HG02763 (cell line): Measurements from ENCODE around the gene IL4R.

Experiments used
- ATAC-seq: cut with Tn5 transposase; IDR thresholded peaks from one replicate; pipeline ENCODE4 v1.9.1; 2021; ENCODE audit warnings: mild to moderate bottlenecking, moderate library complexity; ENCODE audit not compliant: unreplicated experiment

IL4R gene

DNA sequence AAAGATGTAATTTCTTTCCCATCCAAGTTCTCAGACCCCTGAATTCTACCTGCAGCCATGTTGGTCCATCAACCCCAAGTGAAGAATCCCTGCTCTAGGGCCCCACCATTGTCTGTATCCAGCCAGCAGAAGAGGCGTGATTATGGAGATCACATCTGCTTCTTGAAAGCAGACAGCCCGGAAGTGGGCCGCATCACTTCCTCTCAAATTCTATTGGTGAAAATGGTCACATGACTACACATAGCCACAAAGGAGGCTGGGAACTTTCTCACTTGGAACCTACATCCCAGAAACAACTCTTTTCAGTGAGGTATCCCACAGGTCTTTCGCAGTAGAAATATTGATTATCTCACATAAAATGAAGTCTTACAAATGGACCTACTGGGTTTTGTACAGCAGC lies 40.1 kb downstream of the IL4R start:
- no peak for ATAC-seq

DNA sequence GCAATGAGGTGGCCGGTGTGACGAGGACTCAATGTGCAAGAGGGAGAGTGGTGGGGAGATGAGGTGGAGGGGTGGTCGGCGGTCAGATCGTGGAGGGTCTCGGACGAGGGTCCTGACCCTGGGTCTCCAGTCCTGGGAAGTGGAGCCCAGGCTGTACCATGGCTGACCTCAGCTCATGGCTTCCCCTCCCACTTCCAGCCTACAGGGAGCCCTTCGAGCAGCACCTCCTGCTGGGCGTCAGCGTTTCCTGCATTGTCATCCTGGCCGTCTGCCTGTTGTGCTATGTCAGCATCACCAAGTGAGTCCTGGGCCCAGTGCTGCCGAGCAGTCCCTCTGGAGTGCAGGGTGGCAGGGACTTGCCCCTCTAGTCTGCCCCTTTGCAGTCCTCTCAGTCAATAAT lies 41.8 kb downstream of the IL4R start:
- ATAC-seq = no peak

DNA sequence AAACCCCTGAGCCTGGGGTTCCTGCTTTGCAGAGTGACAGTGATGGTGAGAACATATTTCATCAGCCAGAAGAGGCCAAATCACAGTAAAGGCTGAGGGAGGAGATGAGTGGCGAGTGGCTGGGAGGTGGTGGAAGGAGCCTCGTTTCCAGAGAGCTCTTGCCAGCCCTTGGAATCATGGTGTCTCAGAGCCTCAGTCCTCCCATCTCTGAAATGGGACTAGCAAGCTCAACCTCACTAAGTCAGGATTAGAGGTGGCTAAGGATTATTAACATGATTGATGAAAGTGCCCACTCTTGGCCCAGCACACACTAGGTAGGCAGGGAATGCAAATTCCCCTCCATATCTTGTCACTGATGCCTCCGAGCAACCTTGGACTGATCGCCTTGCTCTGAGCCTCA lies 43.0 kb downstream of the IL4R start:
- ATAC-seq = no peak

DNA sequence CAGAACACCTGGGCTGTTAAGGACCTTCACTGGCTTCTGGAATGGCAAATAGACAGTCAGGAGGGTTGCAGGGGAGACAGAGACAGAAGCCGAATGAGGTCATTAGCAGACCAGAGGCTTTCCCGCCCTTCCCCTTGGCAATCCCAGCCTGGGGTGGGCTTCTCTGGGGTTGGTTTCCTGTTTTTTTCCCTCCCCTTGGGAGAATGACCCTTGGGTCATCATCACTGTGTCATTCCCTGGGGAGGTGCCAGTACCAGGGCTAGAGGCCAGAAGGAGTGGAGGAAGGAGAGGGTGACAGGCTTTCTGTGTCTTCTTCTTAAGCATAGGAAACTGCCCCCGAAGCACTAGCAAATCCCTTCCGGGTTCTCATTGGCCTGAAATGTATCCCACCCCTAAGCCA lies 45.3 kb downstream of the IL4R start:
- no peak for ATAC-seq

DNA sequence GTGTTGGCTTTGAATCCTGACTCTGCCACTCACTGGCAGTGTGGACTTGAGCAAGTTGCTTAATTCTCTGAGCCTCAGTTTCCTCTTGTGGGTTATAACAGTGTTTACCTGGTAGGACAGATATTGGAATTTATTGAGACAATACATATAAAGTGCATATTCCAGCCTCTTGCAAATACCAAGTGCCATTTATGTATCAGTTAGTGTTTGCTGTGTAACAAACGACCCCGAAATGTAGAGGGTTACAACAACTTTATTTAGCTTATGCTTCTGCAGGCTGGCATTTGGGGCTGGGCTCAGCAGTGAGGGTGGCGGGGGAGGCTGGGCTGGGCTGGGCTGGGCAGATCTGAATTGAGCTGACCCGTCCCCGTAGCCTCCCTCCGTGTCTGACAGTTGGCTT lies 45.8 kb downstream of the IL4R start:
- ATAC-seq = no peak

DNA sequence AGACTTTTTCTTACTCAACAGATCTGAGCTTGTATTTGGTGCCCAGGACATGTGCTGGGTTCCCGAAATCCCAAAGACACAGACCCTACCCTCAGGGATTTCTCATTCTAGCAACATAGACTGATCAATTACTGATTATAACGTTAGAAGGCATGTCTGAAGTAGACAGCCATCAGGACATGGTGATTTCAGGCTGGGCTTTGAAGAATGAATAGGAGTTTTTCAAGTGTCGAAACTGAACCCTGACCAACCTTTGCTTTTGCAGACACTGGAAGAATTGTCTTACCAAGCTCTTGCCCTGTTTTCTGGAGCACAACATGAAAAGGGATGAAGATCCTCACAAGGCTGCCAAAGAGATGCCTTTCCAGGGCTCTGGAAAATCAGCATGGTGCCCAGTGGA lies 48.2 kb downstream of the IL4R start:
- ATAC-seq = no peak

DNA sequence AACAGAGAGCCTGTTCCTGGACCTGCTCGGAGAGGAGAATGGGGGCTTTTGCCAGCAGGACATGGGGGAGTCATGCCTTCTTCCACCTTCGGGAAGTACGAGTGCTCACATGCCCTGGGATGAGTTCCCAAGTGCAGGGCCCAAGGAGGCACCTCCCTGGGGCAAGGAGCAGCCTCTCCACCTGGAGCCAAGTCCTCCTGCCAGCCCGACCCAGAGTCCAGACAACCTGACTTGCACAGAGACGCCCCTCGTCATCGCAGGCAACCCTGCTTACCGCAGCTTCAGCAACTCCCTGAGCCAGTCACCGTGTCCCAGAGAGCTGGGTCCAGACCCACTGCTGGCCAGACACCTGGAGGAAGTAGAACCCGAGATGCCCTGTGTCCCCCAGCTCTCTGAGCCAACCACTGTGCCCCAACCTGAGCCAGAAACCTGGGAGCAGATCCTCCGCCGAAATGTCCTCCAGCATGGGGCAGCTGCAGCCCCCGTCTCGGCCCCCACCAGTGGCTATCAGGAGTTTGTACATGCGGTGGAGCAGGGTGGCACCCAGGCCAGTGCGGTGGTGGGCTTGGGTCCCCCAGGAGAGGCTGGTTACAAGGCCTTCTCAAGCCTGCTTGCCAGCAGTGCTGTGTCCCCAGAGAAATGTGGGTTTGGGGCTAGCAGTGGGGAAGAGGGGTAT lies 48.9 kb downstream of the IL4R start:
- no peak for ATAC-seq

DNA sequence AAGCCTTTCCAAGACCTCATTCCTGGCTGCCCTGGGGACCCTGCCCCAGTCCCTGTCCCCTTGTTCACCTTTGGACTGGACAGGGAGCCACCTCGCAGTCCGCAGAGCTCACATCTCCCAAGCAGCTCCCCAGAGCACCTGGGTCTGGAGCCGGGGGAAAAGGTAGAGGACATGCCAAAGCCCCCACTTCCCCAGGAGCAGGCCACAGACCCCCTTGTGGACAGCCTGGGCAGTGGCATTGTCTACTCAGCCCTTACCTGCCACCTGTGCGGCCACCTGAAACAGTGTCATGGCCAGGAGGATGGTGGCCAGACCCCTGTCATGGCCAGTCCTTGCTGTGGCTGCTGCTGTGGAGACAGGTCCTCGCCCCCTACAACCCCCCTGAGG lies 49.5 kb downstream of the IL4R start:
- ATAC-seq = no peak

DNA sequence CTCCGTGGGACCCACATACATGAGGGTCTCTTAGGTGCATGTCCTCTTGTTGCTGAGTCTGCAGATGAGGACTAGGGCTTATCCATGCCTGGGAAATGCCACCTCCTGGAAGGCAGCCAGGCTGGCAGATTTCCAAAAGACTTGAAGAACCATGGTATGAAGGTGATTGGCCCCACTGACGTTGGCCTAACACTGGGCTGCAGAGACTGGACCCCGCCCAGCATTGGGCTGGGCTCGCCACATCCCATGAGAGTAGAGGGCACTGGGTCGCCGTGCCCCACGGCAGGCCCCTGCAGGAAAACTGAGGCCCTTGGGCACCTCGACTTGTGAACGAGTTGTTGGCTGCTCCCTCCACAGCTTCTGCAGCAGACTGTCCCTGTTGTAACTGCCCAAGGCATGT lies 50.0 kb downstream of the IL4R start:
- ATAC-seq = no peak

DNA sequence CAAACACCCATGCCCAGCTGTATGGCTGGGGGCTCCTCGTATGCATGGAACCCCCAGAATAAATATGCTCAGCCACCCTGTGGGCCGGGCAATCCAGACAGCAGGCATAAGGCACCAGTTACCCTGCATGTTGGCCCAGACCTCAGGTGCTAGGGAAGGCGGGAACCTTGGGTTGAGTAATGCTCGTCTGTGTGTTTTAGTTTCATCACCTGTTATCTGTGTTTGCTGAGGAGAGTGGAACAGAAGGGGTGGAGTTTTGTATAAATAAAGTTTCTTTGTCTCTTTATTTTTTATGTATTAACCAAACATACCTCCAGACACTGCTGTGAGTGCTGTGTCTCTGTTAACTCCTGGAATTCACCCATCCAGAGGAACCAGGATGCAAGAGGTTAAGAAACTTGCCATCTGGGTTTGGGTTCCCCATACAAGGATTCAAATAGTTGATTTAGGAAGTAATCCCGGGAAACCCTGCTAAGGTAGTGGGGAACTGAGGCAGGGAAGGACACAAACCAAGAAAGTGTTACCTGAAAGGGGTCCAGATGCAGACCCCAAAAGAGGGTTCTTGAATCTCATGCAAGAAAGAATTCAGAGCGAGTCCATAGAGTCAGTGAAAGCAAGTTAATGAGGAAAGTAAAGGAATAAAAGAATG lies 50.8 kb downstream of the IL4R start:
- ATAC-seq = no peak

DNA sequence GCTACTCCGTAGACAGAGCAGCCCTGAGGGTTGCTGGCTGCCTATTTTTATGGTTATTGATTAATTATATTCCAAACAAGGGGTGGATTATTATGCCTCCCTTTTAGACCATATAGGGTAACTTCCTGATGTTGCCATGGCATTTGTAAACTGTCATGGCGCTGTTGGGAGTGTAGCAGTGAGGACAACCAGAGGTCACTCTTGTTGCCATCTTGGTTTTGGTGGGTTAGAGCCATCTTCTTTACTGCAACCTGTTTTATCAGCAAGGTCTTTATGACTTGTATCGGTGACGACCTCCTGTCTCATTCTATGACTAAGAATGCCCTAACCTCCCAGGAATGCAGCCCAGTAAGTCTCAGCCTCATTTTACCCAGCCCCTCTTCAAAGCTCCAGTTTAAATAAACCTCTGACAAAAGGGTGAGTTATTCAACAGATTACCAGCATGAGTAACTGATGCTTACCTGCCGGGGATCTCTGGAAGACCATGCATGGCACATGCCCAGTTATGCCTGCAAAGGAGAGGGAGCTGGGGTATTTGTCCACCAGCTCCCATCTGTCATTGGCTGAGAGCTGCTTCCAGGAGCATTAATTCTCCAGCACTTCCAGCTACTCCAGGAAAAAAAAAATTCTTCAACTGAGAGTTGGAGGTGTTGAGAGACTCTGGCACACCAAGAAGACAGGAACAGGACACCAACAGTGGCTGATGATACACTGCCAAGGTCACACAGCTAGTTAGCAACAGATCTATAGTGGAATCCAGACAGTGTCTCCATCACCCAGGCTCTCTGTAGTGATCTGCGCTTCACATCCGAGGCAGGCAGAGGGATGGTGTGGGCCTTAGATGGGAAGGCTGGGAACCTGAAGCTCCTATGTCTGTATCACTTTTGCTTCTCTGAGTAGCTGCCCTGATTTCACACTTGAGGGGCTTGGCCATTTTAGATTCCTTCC lies 51.6 kb downstream of the IL4R start:
- ATAC-seq = no peak

DNA sequence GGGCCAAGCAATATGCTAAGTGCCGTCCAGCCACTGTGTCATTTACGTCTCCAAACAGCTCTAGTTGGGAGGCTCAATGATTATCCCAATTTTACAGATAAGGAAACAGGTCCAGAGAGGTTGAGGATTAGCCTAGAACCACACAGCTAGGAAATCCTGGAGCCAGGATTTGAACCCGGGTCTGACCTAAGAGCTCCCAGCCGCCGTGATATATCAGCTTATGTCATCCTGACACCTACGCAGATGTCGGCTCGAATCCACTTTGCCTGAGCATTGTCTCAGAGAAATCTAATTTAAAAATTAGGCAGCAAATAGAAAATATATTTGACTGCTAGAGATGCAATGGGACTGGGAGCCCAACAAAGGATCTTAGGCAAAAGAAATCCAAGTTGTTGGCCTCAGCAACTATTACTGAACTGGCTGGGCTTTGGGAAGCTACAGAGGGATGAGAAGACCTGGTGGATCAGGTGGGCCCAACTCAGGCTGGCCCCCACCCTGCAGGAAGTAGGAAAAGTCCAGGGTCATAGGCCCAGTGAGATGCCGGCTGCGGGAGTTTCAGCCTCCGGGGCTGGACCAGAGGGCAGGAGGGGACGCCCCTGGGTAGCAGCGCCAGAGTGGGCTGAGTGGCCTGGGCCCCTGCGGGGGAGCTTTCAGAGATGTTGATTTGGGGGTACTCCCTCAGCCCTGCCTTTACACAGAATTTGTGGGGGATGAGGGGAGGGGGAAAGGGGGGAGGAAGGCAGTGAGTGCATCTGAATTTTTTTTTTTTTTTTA lies 53.1 kb downstream of the IL4R start:
- no peak for ATAC-seq

DNA sequence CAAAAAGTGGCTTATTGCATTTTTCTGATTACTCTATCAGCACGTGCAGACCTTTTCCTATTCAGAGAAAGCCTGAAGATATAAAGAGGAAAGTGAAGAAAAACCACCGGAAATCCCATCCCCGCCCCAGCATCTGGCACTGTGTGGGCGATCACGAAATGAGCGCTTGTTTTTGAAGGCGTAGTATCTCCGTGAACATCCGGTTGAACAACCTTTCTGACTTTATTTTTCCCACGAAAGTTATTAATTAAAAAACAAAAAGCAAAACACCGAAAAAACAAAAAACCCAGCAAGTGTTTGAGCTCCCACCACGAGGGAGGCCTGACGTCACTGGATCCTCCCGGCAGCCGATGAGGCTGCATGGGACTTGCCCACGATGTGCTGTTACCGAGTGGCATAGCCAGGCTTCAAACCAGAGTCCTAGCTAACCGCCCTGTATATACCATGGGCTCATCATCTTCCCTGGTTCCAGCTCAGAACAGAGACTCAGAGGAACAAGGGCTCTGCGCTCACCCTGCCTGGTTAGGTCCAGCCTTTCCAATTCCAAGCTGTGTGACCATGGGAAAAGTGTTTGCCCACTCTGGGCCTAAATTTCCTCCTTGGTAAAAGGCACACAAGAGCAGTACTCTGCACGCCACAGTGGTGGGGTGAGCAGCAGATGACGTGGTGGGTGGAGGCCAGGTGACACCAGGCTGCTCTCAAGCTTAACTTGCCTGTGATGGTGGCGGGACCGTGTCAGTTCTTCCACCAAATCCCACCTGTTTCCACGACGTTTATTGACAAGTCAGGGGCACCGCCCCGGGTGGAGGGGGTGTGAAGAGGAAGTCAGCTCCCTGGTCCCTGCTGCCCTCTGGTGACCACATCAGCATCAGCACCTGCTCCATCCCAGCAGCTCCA lies 53.9 kb downstream of the IL4R start:
- peak; percentile 57 for ATAC-seq

DNA sequence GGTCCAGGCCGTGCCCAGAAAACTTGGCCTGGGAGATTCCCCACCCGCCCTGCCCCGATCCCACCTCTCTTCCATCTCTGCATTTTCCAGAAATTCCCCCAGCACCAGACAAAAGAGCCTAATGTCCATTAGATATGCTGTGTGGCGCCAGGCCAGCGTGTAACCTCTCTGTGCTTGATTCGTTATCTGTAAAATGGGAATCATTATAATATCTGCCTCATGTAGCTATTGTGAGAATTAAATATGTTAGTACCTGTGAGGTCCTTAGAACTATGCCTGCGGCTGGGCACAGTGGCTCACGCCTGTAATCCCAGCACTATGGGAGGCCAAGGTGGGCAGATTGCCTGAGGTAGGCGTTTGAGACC lies 54.6 kb downstream of the IL4R start:
- no peak for ATAC-seq

DNA sequence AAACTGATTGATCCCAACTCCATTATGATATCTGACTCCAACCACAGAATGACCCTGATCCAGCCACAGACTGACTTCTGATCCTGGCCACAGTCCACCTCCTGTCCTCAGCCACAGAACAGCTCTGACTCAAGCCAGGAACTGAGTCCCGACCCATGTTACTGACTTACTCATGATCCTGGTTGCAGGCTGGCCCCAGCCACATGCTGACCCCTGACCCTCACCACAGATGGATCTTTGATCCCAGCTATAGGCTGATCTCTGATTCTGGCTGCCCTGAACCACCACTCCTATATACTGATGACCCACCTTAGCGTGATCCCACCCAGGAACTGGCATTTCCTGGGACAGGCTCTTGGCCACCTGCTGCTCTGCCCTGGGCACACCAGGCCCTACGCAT lies 56.0 kb downstream of the IL4R start:
- ATAC-seq = no peak

DNA sequence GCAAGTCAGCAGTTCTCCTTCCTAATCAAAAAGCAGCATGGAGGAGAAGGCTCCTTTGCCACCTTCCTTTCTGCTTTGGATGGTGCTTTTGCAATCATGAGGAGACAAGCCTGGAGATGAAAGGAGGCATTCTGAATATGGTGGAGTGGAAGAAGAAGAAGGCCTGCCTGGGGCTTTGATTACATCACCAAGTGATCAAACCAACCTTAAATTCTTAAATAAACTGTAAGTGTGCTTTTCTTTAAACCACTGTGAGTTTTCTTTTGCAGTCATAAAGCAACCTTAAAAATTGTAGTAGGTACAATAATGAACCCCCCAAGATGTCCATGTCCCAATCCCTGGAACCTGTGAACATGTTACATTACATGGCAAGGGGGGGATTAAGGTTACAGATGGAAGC lies 56.5 kb downstream of the IL4R start:
- no peak for ATAC-seq

DNA sequence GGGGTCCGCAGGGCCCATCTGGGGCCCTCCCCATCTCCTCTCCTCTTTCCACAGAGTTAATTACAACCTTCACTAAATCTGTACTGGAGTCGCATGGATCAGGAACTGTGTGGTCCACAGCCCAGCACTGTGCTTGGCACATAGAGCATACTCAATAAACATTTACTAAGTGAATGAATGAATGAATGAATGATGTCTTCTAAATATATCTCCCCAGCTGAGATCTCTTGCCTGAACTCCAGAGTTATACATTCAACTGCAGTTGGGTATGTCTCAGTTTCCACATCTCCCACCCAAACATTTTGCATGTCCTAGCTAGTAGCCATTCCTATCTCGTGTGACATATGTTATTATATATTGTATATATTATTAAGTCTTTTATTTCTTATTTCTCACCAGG lies 59.5 kb downstream of the IL4R start:
- ATAC-seq = no peak

DNA sequence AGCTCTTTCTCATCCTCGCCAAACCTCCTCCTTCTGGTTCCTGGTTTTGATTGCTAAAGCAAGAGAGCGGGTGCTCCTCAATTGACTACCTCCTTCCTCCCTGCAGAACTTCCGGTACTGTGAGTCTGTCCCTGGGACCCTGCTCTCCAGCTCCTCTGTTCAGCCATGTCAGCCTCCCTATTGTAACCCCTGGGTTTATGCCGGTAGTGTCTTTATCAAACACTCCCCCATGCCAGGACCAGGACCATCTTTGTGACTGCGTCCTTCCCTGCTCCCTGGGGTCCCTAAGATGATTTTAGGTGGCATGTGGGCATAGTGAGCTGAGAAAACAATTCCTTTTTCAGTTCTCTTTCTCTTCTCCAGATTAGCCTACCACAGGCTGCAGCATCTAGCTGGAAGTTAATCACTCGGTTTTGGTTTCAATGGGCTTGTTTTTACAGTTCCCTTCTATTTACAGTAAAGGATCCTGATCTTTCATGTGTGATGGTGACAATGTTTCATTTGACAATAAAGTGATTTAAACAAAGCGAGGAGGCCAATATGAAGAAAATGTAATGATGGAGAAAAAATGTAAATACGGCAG lies 60.5 kb downstream of the IL4R start:
- no peak for ATAC-seq

DNA sequence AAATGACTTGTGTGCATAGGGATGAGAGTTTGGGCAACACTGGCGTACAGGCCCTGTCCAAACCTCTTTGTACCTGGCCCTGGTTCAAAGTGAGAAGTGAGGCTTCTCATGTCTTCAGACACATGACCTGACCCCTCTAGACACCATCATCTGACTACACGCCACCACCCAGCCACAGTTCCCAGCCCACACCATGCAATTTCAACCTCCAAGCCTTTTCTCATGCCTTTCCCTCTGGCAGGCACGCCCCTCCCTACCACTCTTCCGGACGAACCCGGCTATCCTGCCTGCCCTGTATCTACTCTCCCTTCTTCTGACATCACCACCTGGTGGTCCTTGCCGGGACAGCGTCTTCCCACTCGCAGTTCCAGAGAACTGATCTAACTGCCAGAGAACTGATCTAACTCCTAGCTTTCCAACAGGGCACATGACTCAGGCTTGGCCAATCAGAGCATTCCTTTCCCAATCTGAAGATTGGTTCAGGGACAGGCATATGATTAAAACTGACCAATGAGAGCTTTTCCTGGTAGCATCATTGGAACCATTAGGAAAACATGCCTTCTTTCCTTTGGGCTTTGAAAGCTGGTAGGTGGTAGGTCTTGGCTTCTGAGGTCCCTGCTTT lies 61.1 kb downstream of the IL4R start:
- ATAC-seq = no peak
